Measurements from ENCODE around the gene POLD1. TPM values are rescaled to one million over a fixed set of nuclear protein-coding genes. Genes with fewer than 3 reads are reported as not detected.

The POLD1 gene
- total and polyA plus RNA-seq, 8 donors, result 11.4 to 98.0 (median 32.3) TPM

GRCh38 chr19:50466706-50467039, 82.5 kb downstream of the POLD1 start:
- Histone ChIP-seq H3K4me3 (no peak overlapping the region), H3K36me3 (no peaks in the 10 kb centered on the region), H3K27ac (no peak overlapping the region), H3K27me3 (peaks cover 0 to 34% (median 3%) of the 10 kb centered on the region in 3 donors), H3K9me3 (no peaks in the 10 kb centered on the region), H3K4me1 (peaks cover 0 to 7% (median 0%) of the 10 kb centered on the region in 4 donors)
- intact Hi-C loops (cut with DNase I; ENCODE audit: low total_unique reads), result no loop called here
- no peak for DNase-seq
- 35 to 69% (median 48%) methylated on average over 8 to 11 of the region's 11 CpGs for WGBS, 5 donors
- no peak for TF ChIP-seq CTCF (IDR thresholded peaks at IDR 0.05)

DNA sequence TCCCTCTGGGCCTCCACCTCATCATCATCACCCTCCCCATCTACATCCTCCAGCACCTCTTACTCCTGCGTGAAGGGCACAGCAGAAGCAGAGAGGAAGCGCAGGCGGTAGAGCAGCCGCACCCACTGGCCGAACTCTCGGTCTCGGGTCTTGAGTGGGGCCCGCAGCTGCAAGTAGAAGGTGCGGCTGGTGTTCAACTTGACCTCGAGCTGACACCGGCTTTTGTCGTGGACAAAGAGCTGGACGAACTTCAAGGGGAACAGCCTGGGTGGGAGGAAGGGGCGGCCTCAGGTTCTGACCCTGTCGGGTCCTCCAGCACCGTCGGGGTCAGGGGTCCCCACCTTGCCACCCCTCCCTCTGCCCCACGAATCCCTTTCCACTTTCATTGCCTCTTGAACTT, 83.4 kb downstream of the POLD1 start:
- 76 to 85% (median 77%) methylated on average over 18 of the region's 18 CpGs for WGBS, 5 donors
- intact Hi-C loops (cut with DNase I; ENCODE audit: low total_unique reads), result no loop called here

More for the DNA sequence above, 83.4 kb downstream of the POLD1 start:
- DNase-seq, result no peak
- Histone ChIP-seq H3K4me1 (peaks cover 0 to 7% (median 0%) of the 10 kb centered on the region in 4 donors), H3K27me3 (peaks cover 0 to 27% (median 0%) of the 10 kb centered on the region in 3 donors), H3K9me3 (no peaks in the 10 kb centered on the region), H3K36me3 (no peaks in the 10 kb centered on the region), H3K27ac (no peak overlapping the region), H3K4me3 (no peak overlapping the region)
- TF ChIP-seq POLR2AphosphoS5 (IDR thresholded peaks at IDR 0.05) (no peak), POLR2A (IDR thresholded peaks at IDR 0.05) (no peak), CTCF (IDR thresholded peaks at IDR 0.05) (no peak), EP300 (IDR thresholded peaks at IDR 0.05) (no peak)

Other genes with a start within 250 kb of the POLD1 start
- gene IZUMO2, start 221.1 kb upstream of the POLD1 start, total RNA-seq, result not detected
- not detected for gene IZUMO2, start 221.1 kb upstream of the POLD1 start, polyA plus RNA-seq
- gene MYH14, start 180.7 kb upstream of the POLD1 start, total RNA-seq, result 100 to 1,000 TPM in 1 of 5 donors, 10 to 100 TPM in 4; 21.6 to 392 (median 62.5) TPM
- gene MYH14, start 180.7 kb upstream of the POLD1 start, polyA plus RNA-seq, result 10 to 100 TPM; 23.7 to 54.2 (median 27.9) TPM
- 1 to 10 TPM in 2 of 5 donors, under 1 TPM in 2, not detected in 1; 0.37 to 2.3 (median 0.95) TPM for gene KCNC3, start 55.0 kb upstream of the POLD1 start, total RNA-seq
- gene KCNC3, start 55.0 kb upstream of the POLD1 start, polyA plus RNA-seq, result under 1 TPM in 2 of 3 donors, not detected in 1; 0.25 to 0.31 TPM
- gene NAPSA, start 18.7 kb upstream of the POLD1 start, total RNA-seq, result 10 to 100 TPM in 1 of 5 donors, 1 to 10 TPM in 1, under 1 TPM in 1, not detected in 2; 0.18 to 87.5 (median 1.2) TPM
- 1 to 10 TPM in 2 of 3 donors, under 1 TPM in 1; 0.50 to 2.8 (median 2.6) TPM for gene NAPSA, start 18.7 kb upstream of the POLD1 start, polyA plus RNA-seq
- gene NR1H2, start 7.9 kb upstream of the POLD1 start, total RNA-seq, result 100 to 1,000 TPM in 3 of 5 donors, 10 to 100 TPM in 2; 47.4 to 241 (median 110) TPM
- 10 to 100 TPM; 55.2 to 70.4 (median 60.5) TPM for gene NR1H2, start 7.9 kb upstream of the POLD1 start, polyA plus RNA-seq
- 10 to 100 TPM in 1 of 5 donors, under 1 TPM in 2, not detected in 2; 0.55 to 53.3 (median 0.58) TPM for gene SPIB, start 34.6 kb downstream of the POLD1 start, total RNA-seq
- gene SPIB, start 34.6 kb downstream of the POLD1 start, polyA plus RNA-seq, result 1 to 10 TPM in 1 of 3 donors, under 1 TPM in 2; 0.19 to 1.9 (median 0.31) TPM
- not detected for gene MYBPC2, start 48.5 kb downstream of the POLD1 start, total RNA-seq
- under 1 TPM in 2 of 3 donors, not detected in 1; 0.10 to 0.31 TPM for gene MYBPC2, start 48.5 kb downstream of the POLD1 start, polyA plus RNA-seq
- 100 to 1,000 TPM in 1 of 5 donors, 10 to 100 TPM in 4; 30.8 to 284 (median 61.5) TPM for gene EMC10, start 92.2 kb downstream of the POLD1 start, total RNA-seq
- gene EMC10, start 92.2 kb downstream of the POLD1 start, polyA plus RNA-seq, result 10 to 100 TPM; 33.5 to 63.2 (median 53.7) TPM
- under 1 TPM in 3 of 5 donors, not detected in 2; 0.55 to 0.87 (median 0.58) TPM for gene GARIN5A, start 92.5 kb downstream of the POLD1 start, total RNA-seq
- gene GARIN5A, start 92.5 kb downstream of the POLD1 start, polyA plus RNA-seq, result 1 to 10 TPM; 1.9 to 3.1 (median 2.1) TPM
- 10 to 100 TPM in 3 of 5 donors, 1 to 10 TPM in 1, not detected in 1; 9.9 to 61.0 (median 14.5) TPM for gene JOSD2, start 126.8 kb downstream of the POLD1 start, total RNA-seq
- gene JOSD2, start 126.8 kb downstream of the POLD1 start, polyA plus RNA-seq, result 10 to 100 TPM; 68.4 to 79.4 (median 68.5) TPM
- not detected for gene ASPDH, start 129.6 kb downstream of the POLD1 start, total RNA-seq
- not detected for gene ASPDH, start 129.6 kb downstream of the POLD1 start, polyA plus RNA-seq
- 1 to 10 TPM in 3 of 5 donors, under 1 TPM in 1, not detected in 1; 0.45 to 4.4 (median 2.2) TPM for gene LRRC4B, start 184.1 kb downstream of the POLD1 start, total RNA-seq
- gene LRRC4B, start 184.1 kb downstream of the POLD1 start, polyA plus RNA-seq, result 1 to 10 TPM; 1.2 to 1.5 (median 1.5) TPM

Data from stomach (tissue), 9 donors.